GM12873 (cell line): ENCODE data around the gene NOX3.

Experiments used
- TF ChIP-seq, protein P1 (sequence below): IDR thresholded peaks from 2 replicates; pipeline ENCODE4 v1.5.1; 2012; ENCODE audit warnings: low read depth, mild to moderate bottlenecking, moderate library complexity, low read length, control low read depth; ENCODE audit not compliant: insufficient read depth; ENCODE audit errors: missing control alignments

The NOX3 gene

GRCh38 chr6:155495011-155495768, 39.6 kb upstream of the NOX3 start:
- TF ChIP-seq, protein P1, sequence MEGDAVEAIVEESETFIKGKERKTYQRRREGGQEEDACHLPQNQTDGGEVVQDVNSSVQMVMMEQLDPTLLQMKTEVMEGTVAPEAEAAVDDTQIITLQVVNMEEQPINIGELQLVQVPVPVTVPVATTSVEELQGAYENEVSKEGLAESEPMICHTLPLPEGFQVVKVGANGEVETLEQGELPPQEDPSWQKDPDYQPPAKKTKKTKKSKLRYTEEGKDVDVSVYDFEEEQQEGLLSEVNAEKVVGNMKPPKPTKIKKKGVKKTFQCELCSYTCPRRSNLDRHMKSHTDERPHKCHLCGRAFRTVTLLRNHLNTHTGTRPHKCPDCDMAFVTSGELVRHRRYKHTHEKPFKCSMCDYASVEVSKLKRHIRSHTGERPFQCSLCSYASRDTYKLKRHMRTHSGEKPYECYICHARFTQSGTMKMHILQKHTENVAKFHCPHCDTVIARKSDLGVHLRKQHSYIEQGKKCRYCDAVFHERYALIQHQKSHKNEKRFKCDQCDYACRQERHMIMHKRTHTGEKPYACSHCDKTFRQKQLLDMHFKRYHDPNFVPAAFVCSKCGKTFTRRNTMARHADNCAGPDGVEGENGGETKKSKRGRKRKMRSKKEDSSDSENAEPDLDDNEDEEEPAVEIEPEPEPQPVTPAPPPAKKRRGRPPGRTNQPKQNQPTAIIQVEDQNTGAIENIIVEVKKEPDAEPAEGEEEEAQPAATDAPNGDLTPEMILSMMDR = no peak

DNA sequence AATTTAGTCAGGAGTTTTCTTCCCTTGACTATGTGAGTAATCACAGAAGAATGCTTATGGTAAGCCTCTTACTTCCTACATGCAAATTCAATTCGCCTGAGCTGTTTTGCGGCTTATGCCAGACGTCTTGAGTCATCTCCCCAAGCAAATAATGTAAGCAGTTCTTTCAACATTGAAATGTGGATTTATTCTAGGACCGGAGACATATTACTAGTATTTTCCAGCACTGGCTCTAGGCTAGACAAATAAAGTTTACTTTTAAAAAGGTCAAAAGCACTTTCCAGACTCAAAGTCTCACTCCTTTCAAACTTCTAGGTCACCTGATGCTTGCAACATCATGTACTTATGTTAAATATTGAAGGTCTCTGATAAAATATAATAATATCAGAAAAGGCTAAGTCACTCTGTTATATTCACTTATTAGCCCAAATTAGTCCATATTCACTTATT, 38.1 kb upstream of the NOX3 start:
- TF ChIP-seq, protein P1 = no peak

- TF ChIP-seq, protein P1 = no peak
Observed at GRCh38 chr6:155493026-155493693, 37.5 kb upstream of the NOX3 start.

DNA sequence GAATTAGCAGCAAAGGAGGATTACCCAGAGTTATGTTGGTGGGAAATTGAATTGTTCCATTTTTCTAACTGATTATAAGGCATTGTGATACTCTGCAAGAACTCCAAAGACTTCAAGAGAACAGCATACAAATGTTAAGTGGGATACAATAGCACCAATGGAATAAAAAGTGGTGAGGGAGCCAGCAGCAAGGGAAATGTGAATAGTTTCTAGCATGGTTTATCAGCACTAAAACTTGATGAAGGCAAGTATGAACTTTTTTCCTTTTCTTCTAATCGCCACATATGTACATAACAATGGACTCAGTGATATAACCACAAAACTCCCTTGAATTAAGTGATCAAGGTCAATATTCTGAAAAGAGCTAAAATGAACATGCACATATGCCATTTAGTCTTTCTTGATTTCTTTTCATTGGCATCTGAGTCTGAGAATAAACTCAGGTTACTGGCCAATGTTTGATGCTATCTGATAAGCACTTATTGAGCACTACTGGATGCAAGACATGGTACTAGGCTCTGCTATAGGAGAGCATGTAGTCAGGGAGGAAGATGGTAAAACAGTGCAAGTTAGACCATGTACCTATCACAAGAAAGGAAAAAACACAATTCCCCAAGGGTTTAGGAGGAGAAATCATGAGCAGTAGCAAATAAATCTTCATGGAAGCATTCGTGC, 36.6 kb upstream of the NOX3 start:
- TF ChIP-seq, protein P1 = no peak

GRCh38 chr6:155491421-155491820, 35.8 kb upstream of the NOX3 start:
- TF ChIP-seq, protein P1 = no peak

GRCh38 chr6:155487371-155488130, 31.9 kb upstream of the NOX3 start:
- TF ChIP-seq, protein P1 = no peak

GRCh38 chr6:155486721-155487294, 31.2 kb upstream of the NOX3 start:
- TF ChIP-seq, protein P1 = no peak
